HCT116 (cell line): ENCODE data around the gene TMEM175. TPM values are rescaled to one million over a fixed set of nuclear protein-coding genes. Genes with fewer than 3 reads are reported as not detected.

Experiments
- ATAC-seq: fragments of 200-7000 bp; cut with Tn5 transposase; 2 replicates; pipeline ENCODE4 v1.9.1; 2020; ENCODE audit warnings: mild to moderate bottlenecking, moderate library complexity
- BruUV-seq: library from RNA; stranded (reverse); fragments of 400-500 nt; replicated peaks from 2 replicates; lab custom pipeline; 2021; lab: Mats Ljungman, UMichigan
- CTCF ChIA-PET: fragments of 300-600 bp; sonication (Branson Sonifier 250); formaldehyde crosslinking; loops from one replicate; lab custom pipeline; 2021; ENCODE audit warnings: antibody characterized with exemption; lab: Charles Lee
- POLR2A ChIA-PET: fragments of 300-600, 350-600 bp; sonication (Branson Sonifier 250); formaldehyde crosslinking; loops from one replicate; lab custom pipeline; 2021; ENCODE audit warnings: antibody characterized with exemption; lab: Charles Lee
- RAD21 ChIA-PET, 2 experiments: fragments of 300-600 bp; sonication (Branson Sonifier 250); formaldehyde crosslinking; loops; one replicate each; lab custom pipeline; 2023; ENCODE audit warnings: low total read pairs in 2 of 2; ENCODE audit not compliant: uncharacterized antibody in 2 of 2, unreplicated experiment in 2 of 2, low non-redundant PET in 1 of 2; lab: Charles Lee
- DNase-seq: peaks from one replicate; pipeline ENCODE4 v3.0.0-alpha.2; 2010; ENCODE audit warnings: low read depth, low spot score
- H2AFZ ChIP-seq: fragments of 200-600 bp; shearing (Covaris generic), sonication (generic); 2 replicates; pipeline ENCODE4 v1.6.1; 2017; ENCODE audit warnings: low read depth, mixed run types, mixed read lengths, antibody characterized with exemption, low read length; ENCODE audit not compliant: poor library complexity, severe bottlenecking
- H3K27ac ChIP-seq: 2 replicates; pipeline ENCODE4 v1.5.1; 2012; ENCODE audit warnings: low read depth, low read length
- H3K27me3 ChIP-seq: fragments of 200-600 bp; sonication (generic); 2 replicates; pipeline ENCODE4 v1.6.1; 2016; ENCODE audit warnings: mixed run types, low read length, mixed read lengths; ENCODE audit not compliant: insufficient read depth
- H3K36me3 ChIP-seq, 2 experiments: fragments of 200-500 bp in 1 of 2; fragments of 200-600 bp in 1 of 2; sonication (Bioruptor generic) in 1 of 2; sonication (generic) in 1 of 2; 2 replicates each; pipeline versions ENCODE4 v1.5.1 to v1.6.1; 2014 to 2016; ENCODE audit warnings: low read length in 2 of 2, inconsistent platforms in 1 of 2, mixed read lengths in 1 of 2, mixed run types in 1 of 2; ENCODE audit not compliant: insufficient read depth in 2 of 2, control insufficient read depth in 1 of 2
- H3K4me1 ChIP-seq, 2 experiments: fragments of 200-600 bp in 1 of 2; sonication (generic) in 1 of 2; 2 replicates each; pipeline versions ENCODE4 v1.5.1 to v1.6.1; 2012 to 2017; ENCODE audit warnings: low read length in 2 of 2, inconsistent platforms in 1 of 2, mild to moderate bottlenecking in 1 of 2, mixed read lengths in 1 of 2, mixed run types in 1 of 2, moderate library complexity in 1 of 2; ENCODE audit not compliant: insufficient read depth in 2 of 2, control insufficient read depth in 1 of 2
- H3K4me2 ChIP-seq: fragments of 200-600 bp; sonication (generic); 2 replicates; pipeline ENCODE4 v1.6.1; 2017; ENCODE audit warnings: mixed run types, low read length, mixed read lengths
- H3K4me3 ChIP-seq, 2 experiments: fragments of 200-600 bp in 1 of 2; sonication (generic) in 1 of 2; replicated peaks in 1 of 2; 2 replicates each; pipeline ENCODE4 v1.5.1; 2011 to 2016; ENCODE audit warnings: low read length in 2 of 2, control low read depth in 1 of 2, low read depth in 1 of 2, mild to moderate bottlenecking in 1 of 2, mixed read lengths in 1 of 2, mixed run types in 1 of 2
- H3K79me2 ChIP-seq: fragments of 200-600 bp; sonication (generic); 2 replicates; pipeline ENCODE4 v1.6.1; 2017; ENCODE audit warnings: mild to moderate bottlenecking, mixed run types, low read length, moderate library complexity, mixed read lengths; ENCODE audit not compliant: insufficient read depth
- H3K9ac ChIP-seq: fragments of 200-600 bp; sonication (generic); 2 replicates; pipeline ENCODE4 v1.6.1; 2016; ENCODE audit warnings: low read length, mixed read lengths
- H3K9me2 ChIP-seq: fragments of 200-600 bp; sonication (generic), shearing (Covaris generic); 2 replicates; pipeline ENCODE4 v1.6.1; 2017; ENCODE audit warnings: mixed run types, mild to moderate bottlenecking, moderate library complexity; ENCODE audit not compliant: insufficient read depth
- H3K9me3 ChIP-seq, 2 experiments: fragments of 200-500 bp in 1 of 2; fragments of 200-600 bp in 1 of 2; sonication (Bioruptor generic) in 1 of 2; sonication (generic) in 1 of 2; 2 replicates each; pipeline ENCODE4 v1.6.1; 2014 to 2017; ENCODE audit warnings: low read length in 2 of 2, mixed read lengths in 2 of 2, inconsistent platforms in 1 of 2, low read depth in 1 of 2, mild to moderate bottlenecking in 1 of 2, mixed run types in 1 of 2, moderate library complexity in 1 of 2; ENCODE audit not compliant: control insufficient read depth in 1 of 2, insufficient read depth in 1 of 2
- H4K20me1 ChIP-seq: fragments of 200-600 bp; sonication (generic), shearing (Covaris generic); 2 replicates; pipeline ENCODE4 v1.6.1; 2017; ENCODE audit warnings: mixed run types, mild to moderate bottlenecking, moderate library complexity; ENCODE audit not compliant: insufficient read depth
- CTCF ChIP-seq, 3 experiments: fragments of 200-600 bp in 1 of 3; sonication (generic) in 1 of 3; IDR thresholded peaks in 2 of 3; conservative IDR thresholded peaks in 1 of 3; 2 replicates each; pipeline ENCODE4 v1.5.1; 2012 to 2017; ENCODE audit warnings: low read depth in 2 of 3, low read length in 2 of 3, antibody characterized with exemption in 1 of 3, borderline replicate concordance in 1 of 3, control low read depth in 1 of 3, mild to moderate bottlenecking in 1 of 3, mixed read lengths in 1 of 3, mixed run types in 1 of 3, moderate library complexity in 1 of 3; ENCODE audit not compliant: insufficient read depth in 1 of 3
- EZH2 ChIP-seq: fragments of 200-600 bp; sonication (generic); IDR thresholded peaks from 2 replicates; pipeline ENCODE4 v1.6.1; 2017; ENCODE audit warnings: antibody characterized with exemption, mixed run types
- POLR2AphosphoS5 ChIP-seq: IDR thresholded peaks from 2 replicates; pipeline ENCODE4 v1.6.1; 2011; ENCODE audit warnings: mild to moderate bottlenecking, low read depth, low read length, moderate library complexity
- RAD21 ChIP-seq: IDR thresholded peaks from 2 replicates; pipeline ENCODE4 v1.6.1; 2012; ENCODE audit warnings: low read depth, mild to moderate bottlenecking
- REST ChIP-seq: IDR thresholded peaks from 2 replicates; pipeline ENCODE4 v1.6.1; 2012; ENCODE audit warnings: low read depth
- SRF ChIP-seq: IDR thresholded peaks from 2 replicates; pipeline ENCODE4 v1.6.1; 2012; ENCODE audit warnings: low read depth
- YY1 ChIP-seq: IDR thresholded peaks from 2 replicates; pipeline ENCODE4 v1.6.1; 2011; ENCODE audit warnings: low read length, low read depth, moderate library complexity, mild to moderate bottlenecking; ENCODE audit not compliant: insufficient replicate concordance; ENCODE audit errors: extremely low read depth
- ZFX ChIP-seq: fragments of 450-650 bp; IDR thresholded peaks from 2 replicates; pipeline ENCODE4 v1.6.1; 2017
- ZNF274 ChIP-seq: fragments of 200-500 bp; sonication (Bioruptor generic); IDR thresholded peaks from 2 replicates; pipeline ENCODE4 v1.6.1; 2014; ENCODE audit warnings: mild to moderate bottlenecking, low read depth, low read length, inconsistent platforms
- intact Hi-C: fragments of 100-400 bp; cut with micrococcal nuclease; formaldehyde crosslinking; loops from 2 replicates; pipeline ENCODE4 v1.10.0; 2022
- total RNA-seq: library from RNA; stranded (reverse); gene quantifications from one replicate; pipeline ENCODE4 v1.2.1, GENCODE V29; 2021; ENCODE audit not compliant: unreplicated experiment

Gene TMEM175
- total RNA-seq, 1 experiment from 2014 or later: 17.5 TPM

GRCh38 chr4:973431-974397, 41.5 kb downstream of the TMEM175 start, which contains the start of gene DGKQ:
TSS of gene DGKQ (minus strand) at chr4:973569. CDS start at chr4:973482, 87 bp downstream.
- H3K36me3 ChIP-seq: no peaks in the 10 kb centered on the region
- CTCF ChIA-PET: no interaction called here
- peak; percentile 86 for ATAC-seq
- H4K20me1 ChIP-seq: no peaks in the 10 kb centered on the region
- H2AFZ ChIP-seq: no peak within 1 kb of the TSS
- no peak for DNase-seq
- RAD21 ChIA-PET: no interaction called here
- H3K4me1 ChIP-seq: peaks cover 9 to 19% of the 10 kb centered on the region in 2 experiments; a peak in 3 of 4 replicates
- no peaks in the 10 kb centered on the region for H3K9me2 ChIP-seq
- peak within 1 kb of the TSS; percentile 71 for H3K9ac ChIP-seq
- BruUV-seq: no TSS peak
- H3K9me3 ChIP-seq: no peaks in the 10 kb centered on the region
- POLR2A ChIA-PET: no interaction called here
- intact Hi-C loops: loop anchor here (2.0 kb wide), 1 partner anchor 13 kb away; the partner anchor contains the start of gene IDUA
- no peaks in the 10 kb centered on the region for H3K27me3 ChIP-seq
- H3K4me3 ChIP-seq: peak within 1 kb of the TSS; percentile 68 to 80
- TF ChIP-seq EZH2: no peak
- TF ChIP-seq POLR2AphosphoS5: peak; percentile 60
- TF ChIP-seq RAD21: no peak
- TF ChIP-seq SRF: no peak
- peak; percentile 43; the same call in 1 of the 2 replicates for TF ChIP-seq ZFX
- no peak for TF ChIP-seq ZNF274
- TF ChIP-seq REST: no peak
- no peak for TF ChIP-seq CTCF (IDR thresholded peaks at IDR 0.05 in 2 of 3, conservative IDR thresholded peaks at IDR 0.05 in 1 of 3; ENCODE audit: borderline replicate concordance in 1 of 3, insufficient read depth in 1 of 3, low read depth in 2 of 3, low read length in 2 of 3)
- TF ChIP-seq YY1: no peak
- TF ChIP-seq, all 23 proteins: peak for 2
- Histone ChIP-seq H3K27ac (peak within 1 kb of the TSS; percentile 58; the same call in 1 of the 2 replicates), H3K79me2 (no peaks in the 10 kb centered on the region), H3K4me2 (peak within 1 kb of the TSS; percentile 92)
